ENCODE results near the gene RBFOX2. TPM values are rescaled to one million over a fixed set of nuclear protein-coding genes. Genes with fewer than 3 reads are reported as not detected.

The RBFOX2 gene
- total and polyA plus RNA-seq, 2 of the 13 experiments (the other 11 are each of a cell fraction or from before 2014, with no cell fraction given) = 37.3 to 40.4 TPM

- TF ChIP-seq ARID3A (IDR thresholded peaks at IDR 0.05; ENCODE audit: low read depth, low read length) (0 out of 2 replicates have a peak, but pooled peaks have one; percentile 16), ARID5B (CRISPR knock-in tag; IDR thresholded peaks at IDR 0.05) (peak; percentile 48), THAP11 (CRISPR knock-in tag; IDR thresholded peaks at IDR 0.05) (no peak), CREM (IDR thresholded peaks at IDR 0.05) (no peak), CREM (CRISPR knock-in tag; IDR thresholded peaks at IDR 0.05) (no peak), AKAP8 (CRISPR knock-in tag; IDR thresholded peaks at IDR 0.05) (no peak), POGZ (CRISPR knock-in tag; IDR thresholded peaks at IDR 0.05) (0 out of 2 replicates have a peak, but pooled peaks have one; percentile 43), ZNF510 (CRISPR knock-in tag; IDR thresholded peaks at IDR 0.05; ENCODE audit: low read depth) (no peak), E2F5 (CRISPR knock-in tag; conservative IDR thresholded peaks at IDR 0.05) (no peak)
- TF ChIP-seq, protein P1, sequence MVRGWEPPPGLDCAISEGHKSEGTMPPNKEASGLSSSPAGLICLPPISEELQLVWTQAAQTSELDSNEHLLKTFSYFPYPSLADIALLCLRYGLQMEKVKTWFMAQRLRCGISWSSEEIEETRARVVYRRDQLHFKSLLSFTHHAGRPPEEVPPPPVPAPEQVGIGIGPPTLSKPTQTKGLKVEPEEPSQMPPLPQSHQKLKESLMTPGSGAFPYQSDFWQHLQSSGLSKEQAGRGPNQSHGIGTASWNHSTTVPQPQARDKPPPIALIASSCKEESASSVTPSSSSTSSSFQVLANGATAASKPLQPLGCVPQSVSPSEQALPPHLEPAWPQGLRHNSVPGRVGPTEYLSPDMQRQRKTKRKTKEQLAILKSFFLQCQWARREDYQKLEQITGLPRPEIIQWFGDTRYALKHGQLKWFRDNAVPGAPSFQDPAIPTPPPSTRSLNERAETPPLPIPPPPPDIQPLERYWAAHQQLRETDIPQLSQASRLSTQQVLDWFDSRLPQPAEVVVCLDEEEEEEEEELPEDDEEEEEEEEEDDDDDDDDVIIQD (CRISPR knock-in tag; IDR thresholded peaks at IDR 0.05; ENCODE audit: low read depth) = peak; percentile 57; the same call in 1 of the 2 replicates
- TF ChIP-seq, protein P2, sequence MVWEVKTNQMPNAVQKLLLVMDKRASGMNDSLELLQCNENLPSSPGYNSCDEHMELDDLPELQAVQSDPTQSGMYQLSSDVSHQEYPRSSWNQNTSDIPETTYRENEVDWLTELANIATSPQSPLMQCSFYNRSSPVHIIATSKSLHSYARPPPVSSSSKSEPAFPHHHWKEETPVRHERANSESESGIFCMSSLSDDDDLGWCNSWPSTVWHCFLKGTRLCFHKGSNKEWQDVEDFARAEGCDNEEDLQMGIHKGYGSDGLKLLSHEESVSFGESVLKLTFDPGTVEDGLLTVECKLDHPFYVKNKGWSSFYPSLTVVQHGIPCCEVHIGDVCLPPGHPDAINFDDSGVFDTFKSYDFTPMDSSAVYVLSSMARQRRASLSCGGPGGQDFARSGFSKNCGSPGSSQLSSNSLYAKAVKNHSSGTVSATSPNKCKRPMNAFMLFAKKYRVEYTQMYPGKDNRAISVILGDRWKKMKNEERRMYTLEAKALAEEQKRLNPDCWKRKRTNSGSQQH (CRISPR knock-in tag; IDR thresholded peaks at IDR 0.05; ENCODE audit: low read depth) = no peak
- TF ChIP-seq, protein P3, sequence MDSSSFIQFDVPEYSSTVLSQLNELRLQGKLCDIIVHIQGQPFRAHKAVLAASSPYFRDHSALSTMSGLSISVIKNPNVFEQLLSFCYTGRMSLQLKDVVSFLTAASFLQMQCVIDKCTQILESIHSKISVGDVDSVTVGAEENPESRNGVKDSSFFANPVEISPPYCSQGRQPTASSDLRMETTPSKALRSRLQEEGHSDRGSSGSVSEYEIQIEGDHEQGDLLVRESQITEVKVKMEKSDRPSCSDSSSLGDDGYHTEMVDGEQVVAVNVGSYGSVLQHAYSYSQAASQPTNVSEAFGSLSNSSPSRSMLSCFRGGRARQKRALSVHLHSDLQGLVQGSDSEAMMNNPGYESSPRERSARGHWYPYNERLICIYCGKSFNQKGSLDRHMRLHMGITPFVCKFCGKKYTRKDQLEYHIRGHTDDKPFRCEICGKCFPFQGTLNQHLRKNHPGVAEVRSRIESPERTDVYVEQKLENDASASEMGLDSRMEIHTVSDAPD (CRISPR knock-in tag; IDR thresholded peaks at IDR 0.05) = no peak
- TF ChIP-seq, protein P4, sequence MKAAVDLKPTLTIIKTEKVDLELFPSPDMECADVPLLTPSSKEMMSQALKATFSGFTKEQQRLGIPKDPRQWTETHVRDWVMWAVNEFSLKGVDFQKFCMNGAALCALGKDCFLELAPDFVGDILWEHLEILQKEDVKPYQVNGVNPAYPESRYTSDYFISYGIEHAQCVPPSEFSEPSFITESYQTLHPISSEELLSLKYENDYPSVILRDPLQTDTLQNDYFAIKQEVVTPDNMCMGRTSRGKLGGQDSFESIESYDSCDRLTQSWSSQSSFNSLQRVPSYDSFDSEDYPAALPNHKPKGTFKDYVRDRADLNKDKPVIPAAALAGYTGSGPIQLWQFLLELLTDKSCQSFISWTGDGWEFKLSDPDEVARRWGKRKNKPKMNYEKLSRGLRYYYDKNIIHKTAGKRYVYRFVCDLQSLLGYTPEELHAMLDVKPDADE (CRISPR knock-in tag; IDR thresholded peaks at IDR 0.05) = no peak
- TF ChIP-seq, protein P5, sequence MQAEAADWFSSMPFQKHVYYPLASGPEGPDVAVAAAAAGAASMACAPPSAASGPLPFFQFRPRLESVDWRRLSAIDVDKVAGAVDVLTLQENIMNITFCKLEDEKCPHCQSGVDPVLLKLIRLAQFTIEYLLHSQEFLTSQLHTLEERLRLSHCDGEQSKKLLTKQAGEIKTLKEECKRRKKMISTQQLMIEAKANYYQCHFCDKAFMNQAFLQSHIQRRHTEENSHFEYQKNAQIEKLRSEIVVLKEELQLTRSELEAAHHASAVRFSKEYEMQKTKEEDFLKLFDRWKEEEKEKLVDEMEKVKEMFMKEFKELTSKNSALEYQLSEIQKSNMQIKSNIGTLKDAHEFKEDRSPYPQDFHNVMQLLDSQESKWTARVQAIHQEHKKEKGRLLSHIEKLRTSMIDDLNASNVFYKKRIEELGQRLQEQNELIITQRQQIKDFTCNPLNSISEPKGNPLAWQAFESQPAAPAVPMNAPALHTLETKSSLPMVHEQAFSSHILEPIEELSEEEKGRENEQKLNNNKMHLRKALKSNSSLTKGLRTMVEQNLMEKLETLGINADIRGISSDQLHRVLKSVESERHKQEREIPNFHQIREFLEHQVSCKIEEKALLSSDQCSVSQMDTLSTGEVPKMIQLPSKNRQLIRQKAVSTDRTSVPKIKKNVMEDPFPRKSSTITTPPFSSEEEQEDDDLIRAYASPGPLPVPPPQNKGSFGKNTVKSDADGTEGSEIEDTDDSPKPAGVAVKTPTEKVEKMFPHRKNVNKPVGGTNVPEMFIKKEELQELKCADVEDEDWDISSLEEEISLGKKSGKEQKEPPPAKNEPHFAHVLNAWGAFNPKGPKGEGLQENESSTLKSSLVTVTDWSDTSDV (CRISPR knock-in tag; IDR thresholded peaks at IDR 0.05) = no peak
Measured at GRCh38 chr22:35809816-35810215, 218.8 kb downstream of the RBFOX2 start (continued).
